ENCODE measurements around the gene PLCG2.

PLCG2 gene

GRCh38 chr16:81786868-81787267, 7.8 kb downstream of the PLCG2 start:
- Mint-ChIP-seq H3K4me1 (peaks cover 36% of the 10 kb centered on the region), H3K4me3 (peak overlapping the region in 1 of 3 experiments; percentile 34), H3K27me3 (ENCODE audit: low read depth) (peaks cover 34% of the 10 kb centered on the region), H3K36me3 (ENCODE audit: low read depth) (no peaks in the 10 kb centered on the region), H3K9me3 (no peaks in the 10 kb centered on the region), H3K27ac (peak overlapping the region; percentile 65 to 88 (median 66))
- TF ChIP-seq CTCF (IDR thresholded peaks at IDR 0.05; ENCODE audit: unreplicated experiment in 3 of 3) = no peak

- H3K36me3 Mint-ChIP-seq (ENCODE audit: low read depth) = no peaks in the 10 kb centered on the region
- no peak for TF ChIP-seq CTCF (IDR thresholded peaks at IDR 0.05; ENCODE audit: unreplicated experiment in 3 of 3)
- H3K4me1 Mint-ChIP-seq = peaks cover 36% of the 10 kb centered on the region
- peaks cover 26% of the 10 kb centered on the region for H3K27me3 Mint-ChIP-seq (ENCODE audit: low read depth)
- no peak overlapping the region for H3K4me3 Mint-ChIP-seq
- peak overlapping the region in 2 of 3 experiments; percentile 35 to 59 for H3K27ac Mint-ChIP-seq
- H3K9me3 Mint-ChIP-seq = no peaks in the 10 kb centered on the region
Measured at GRCh38 chr16:81787659-81788058, 8.6 kb downstream of the PLCG2 start.

GRCh38 chr16:81790277-81790676, 11.2 kb downstream of the PLCG2 start:
- Mint-ChIP-seq H3K4me1 (peaks cover 22% of the 10 kb centered on the region), H3K9me3 (no peaks in the 10 kb centered on the region), H3K4me3 (no peak overlapping the region), H3K36me3 (ENCODE audit: low read depth) (no peaks in the 10 kb centered on the region), H3K27me3 (ENCODE audit: low read depth) (peaks cover 13% of the 10 kb centered on the region), H3K27ac (peak overlapping the region in 2 of 3 experiments; percentile 2 to 62)
- no peak for TF ChIP-seq CTCF (IDR thresholded peaks at IDR 0.05; ENCODE audit: unreplicated experiment in 3 of 3)

- Mint-ChIP-seq H3K27me3 (ENCODE audit: low read depth) (peaks cover 14% of the 10 kb centered on the region), H3K36me3 (ENCODE audit: low read depth) (no peaks in the 10 kb centered on the region), H3K9me3 (no peaks in the 10 kb centered on the region), H3K27ac (peak overlapping the region; percentile 31 to 62 (median 54)), H3K4me1 (peaks cover 18% of the 10 kb centered on the region), H3K4me3 (peak overlapping the region in 1 of 3 experiments; percentile 3)
- TF ChIP-seq CTCF (IDR thresholded peaks at IDR 0.05; ENCODE audit: unreplicated experiment in 3 of 3) = no peak
Measured at GRCh38 chr16:81790830-81791435, 11.8 kb downstream of the PLCG2 start.

GRCh38 chr16:81792828-81793227, 13.7 kb downstream of the PLCG2 start:
- Mint-ChIP-seq H3K36me3 (ENCODE audit: low read depth) (no peaks in the 10 kb centered on the region), H3K27ac (no peak overlapping the region), H3K4me3 (no peak overlapping the region), H3K27me3 (ENCODE audit: low read depth) (peaks cover 10% of the 10 kb centered on the region), H3K4me1 (peaks cover 7% of the 10 kb centered on the region), H3K9me3 (no peaks in the 10 kb centered on the region)
- TF ChIP-seq CTCF (IDR thresholded peaks at IDR 0.05; ENCODE audit: unreplicated experiment in 3 of 3) = no peak

- no peak overlapping the region for H3K27ac Mint-ChIP-seq
- H3K4me1 Mint-ChIP-seq = peaks cover 14% of the 10 kb centered on the region
- H3K4me3 Mint-ChIP-seq = no peak overlapping the region
- H3K27me3 Mint-ChIP-seq (ENCODE audit: low read depth) = peaks cover 6% of the 10 kb centered on the region
- H3K36me3 Mint-ChIP-seq (ENCODE audit: low read depth) = no peaks in the 10 kb centered on the region
- TF ChIP-seq CTCF (IDR thresholded peaks at IDR 0.05; ENCODE audit: unreplicated experiment in 3 of 3) = no peak
- H3K9me3 Mint-ChIP-seq = no peaks in the 10 kb centered on the region
Measured at GRCh38 chr16:81795193-81795592, 16.1 kb downstream of the PLCG2 start.
